ENCODE results near the gene MYEF2. TPM values are rescaled to one million over a fixed set of nuclear protein-coding genes. Genes with fewer than 3 reads are reported as not detected.

The MYEF2 gene
- total RNA-seq, 1 donor from 2014 or later, result 18.8 TPM

DNA sequence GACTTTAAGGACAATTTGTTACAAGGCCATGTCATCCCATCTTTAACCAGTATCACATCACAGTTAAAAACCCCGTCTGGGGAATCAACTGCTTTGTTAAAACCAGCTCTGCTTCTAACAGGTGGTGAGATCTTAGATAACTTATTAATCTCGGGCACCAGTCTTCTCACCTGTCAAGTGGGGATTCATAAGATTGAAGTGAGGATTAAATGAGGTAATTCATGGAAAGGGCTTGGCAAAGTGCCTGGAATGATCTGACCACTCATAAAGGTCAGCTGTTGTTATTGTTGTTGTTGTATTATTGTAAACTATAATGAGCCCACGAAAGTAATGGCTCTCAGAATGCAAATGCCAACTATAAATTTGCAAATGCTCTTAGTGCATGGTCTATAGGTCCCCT lies 87.4 kb downstream of the MYEF2 start:
- TF ChIP-seq, protein P1, sequence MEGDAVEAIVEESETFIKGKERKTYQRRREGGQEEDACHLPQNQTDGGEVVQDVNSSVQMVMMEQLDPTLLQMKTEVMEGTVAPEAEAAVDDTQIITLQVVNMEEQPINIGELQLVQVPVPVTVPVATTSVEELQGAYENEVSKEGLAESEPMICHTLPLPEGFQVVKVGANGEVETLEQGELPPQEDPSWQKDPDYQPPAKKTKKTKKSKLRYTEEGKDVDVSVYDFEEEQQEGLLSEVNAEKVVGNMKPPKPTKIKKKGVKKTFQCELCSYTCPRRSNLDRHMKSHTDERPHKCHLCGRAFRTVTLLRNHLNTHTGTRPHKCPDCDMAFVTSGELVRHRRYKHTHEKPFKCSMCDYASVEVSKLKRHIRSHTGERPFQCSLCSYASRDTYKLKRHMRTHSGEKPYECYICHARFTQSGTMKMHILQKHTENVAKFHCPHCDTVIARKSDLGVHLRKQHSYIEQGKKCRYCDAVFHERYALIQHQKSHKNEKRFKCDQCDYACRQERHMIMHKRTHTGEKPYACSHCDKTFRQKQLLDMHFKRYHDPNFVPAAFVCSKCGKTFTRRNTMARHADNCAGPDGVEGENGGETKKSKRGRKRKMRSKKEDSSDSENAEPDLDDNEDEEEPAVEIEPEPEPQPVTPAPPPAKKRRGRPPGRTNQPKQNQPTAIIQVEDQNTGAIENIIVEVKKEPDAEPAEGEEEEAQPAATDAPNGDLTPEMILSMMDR (IDR thresholded peaks at IDR 0.05), result no peak
- no peak for ATAC-seq
- intact Hi-C loops (cut with DNase I), result no loop called here

DNA sequence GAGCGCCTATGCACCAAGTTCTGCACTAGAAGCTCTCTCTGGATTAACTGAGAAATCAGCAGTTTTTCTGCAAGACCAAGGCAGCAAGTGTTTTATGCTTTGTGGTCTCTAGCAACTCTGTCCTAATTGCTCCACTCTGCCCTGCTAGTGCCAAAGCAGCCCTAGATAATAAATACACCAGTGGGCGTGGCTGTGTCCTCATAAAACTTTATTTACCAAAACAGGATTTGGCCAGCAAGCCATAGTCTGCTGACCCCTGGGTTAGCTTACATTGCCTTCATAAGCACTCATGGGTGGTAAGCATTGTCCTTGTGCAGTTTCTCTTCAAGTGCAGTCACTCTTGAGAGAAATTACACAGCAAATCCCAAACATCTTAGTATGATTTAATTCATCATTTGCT lies 88.0 kb downstream of the MYEF2 start:
- TF ChIP-seq, protein P1 (IDR thresholded peaks at IDR 0.05), result no peak
- no peak for DNase-seq
- Histone ChIP-seq H3K27me3 (ENCODE audit: low read depth) (peaks cover 8% of the 10 kb centered on the region), H3K9me3 (no peaks in the 10 kb centered on the region), H3K36me3 (no peaks in the 10 kb centered on the region), H3K4me3 (no peak overlapping the region), H3K27ac (no peak overlapping the region), H3K4me1 (no peaks in the 10 kb centered on the region)
- intact Hi-C loops (cut with DNase I), result no loop called here
- ATAC-seq, result no peak

More for the DNA sequence above, 87.4 kb downstream of the MYEF2 start:
- H3K27ac ChIP-seq, result no peak overlapping the region
- H3K9me3 ChIP-seq, result no peaks in the 10 kb centered on the region
- no peaks in the 10 kb centered on the region for H3K36me3 ChIP-seq
- peaks cover 8% of the 10 kb centered on the region for H3K27me3 ChIP-seq (ENCODE audit: low read depth)
- H3K4me1 ChIP-seq, result no peaks in the 10 kb centered on the region
- H3K4me3 ChIP-seq, result no peak overlapping the region
- no peak for DNase-seq

DNA sequence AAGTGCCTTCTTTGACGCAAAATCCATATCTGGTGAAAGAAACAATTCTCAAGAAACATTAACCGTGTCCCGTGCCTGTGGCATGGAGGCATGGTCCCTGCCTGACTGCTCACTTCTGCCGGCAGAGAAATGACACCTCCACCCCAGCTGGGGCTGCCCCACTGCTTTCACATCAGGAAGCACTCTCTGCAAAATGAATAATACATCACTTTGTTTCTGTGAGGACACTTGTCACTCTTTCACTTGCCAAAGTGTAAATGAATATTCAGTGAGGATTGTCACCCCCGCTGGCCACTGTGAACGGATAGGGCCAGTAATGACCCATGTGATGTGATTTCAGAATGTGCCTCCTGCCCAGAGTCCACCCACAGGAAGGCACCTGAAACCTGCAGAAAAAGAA lies 88.4 kb downstream of the MYEF2 start:
- Histone ChIP-seq H3K4me3 (no peak overlapping the region), H3K27me3 (ENCODE audit: low read depth) (peaks cover 8% of the 10 kb centered on the region), H3K4me1 (no peaks in the 10 kb centered on the region), H3K27ac (no peak overlapping the region), H3K9me3 (no peaks in the 10 kb centered on the region), H3K36me3 (no peaks in the 10 kb centered on the region)
- TF ChIP-seq, protein P1 (IDR thresholded peaks at IDR 0.05), result no peak
- ATAC-seq (no peak), DNase-seq (no peak)
- intact Hi-C loops (cut with DNase I), result no loop called here

DNA sequence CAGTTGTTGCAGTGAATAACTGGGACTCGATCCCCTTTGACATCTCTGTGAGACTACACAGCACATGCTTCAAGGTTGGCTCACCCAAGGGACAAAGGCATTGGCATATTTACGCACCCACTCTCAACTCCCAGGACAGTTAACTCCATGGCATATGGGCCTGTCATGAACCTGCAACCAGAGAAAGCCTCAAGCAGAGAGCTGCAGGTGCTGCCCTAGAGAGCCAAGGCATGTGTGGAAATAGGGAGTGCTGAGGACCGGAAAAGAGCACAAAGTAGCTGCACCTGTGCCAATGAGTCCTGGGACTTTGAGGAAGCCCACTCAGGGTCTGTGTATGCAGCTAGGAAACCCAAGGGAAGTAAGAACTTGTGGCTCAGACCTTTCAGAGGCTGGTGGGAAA lies 90.3 kb downstream of the MYEF2 start:
- intact Hi-C loops (cut with DNase I), result no loop called here
- no peak for ATAC-seq
- H3K27me3 ChIP-seq (ENCODE audit: low read depth), result peaks cover 8% of the 10 kb centered on the region
- DNase-seq, result no peak
- H3K27ac ChIP-seq, result no peak overlapping the region
- TF ChIP-seq, protein P1 (IDR thresholded peaks at IDR 0.05), result no peak
- H3K9me3 ChIP-seq, result no peaks in the 10 kb centered on the region
- no peaks in the 10 kb centered on the region for H3K4me1 ChIP-seq
- no peaks in the 10 kb centered on the region for H3K36me3 ChIP-seq
- no peak overlapping the region for H3K4me3 ChIP-seq

DNA sequence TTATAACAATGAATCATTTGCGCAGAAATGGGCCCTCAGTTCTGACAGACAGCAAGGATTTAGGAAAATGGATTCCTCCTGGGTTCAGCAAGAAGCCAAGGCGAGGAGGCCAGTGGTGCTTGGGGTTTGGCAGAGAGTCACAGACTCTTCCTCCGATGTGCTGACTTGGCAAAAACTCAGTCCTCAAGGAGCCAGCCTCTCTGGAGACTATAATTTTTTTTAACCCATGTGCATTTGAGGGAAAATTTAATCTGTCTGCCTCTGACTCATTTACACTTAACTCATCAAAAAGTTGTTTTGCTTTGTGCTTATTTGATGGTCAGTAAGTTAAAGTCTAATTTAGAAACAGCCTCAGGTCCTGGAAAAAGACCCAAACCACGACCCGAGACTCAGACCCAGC lies 91.5 kb downstream of the MYEF2 start:
- TF ChIP-seq, protein P1 (IDR thresholded peaks at IDR 0.05), result no peak
- no peaks in the 10 kb centered on the region for H3K9me3 ChIP-seq
- DNase-seq, result no peak
- no peaks in the 10 kb centered on the region for H3K4me1 ChIP-seq
- intact Hi-C loops (cut with DNase I), result no loop called here
- no peaks in the 10 kb centered on the region for H3K36me3 ChIP-seq
- ATAC-seq, result peak in 1 of 2 donors; percentile 38
- H3K27me3 ChIP-seq (ENCODE audit: low read depth), result peaks cover 8% of the 10 kb centered on the region
- H3K4me3 ChIP-seq, result no peak overlapping the region
- no peak overlapping the region for H3K27ac ChIP-seq

DNA sequence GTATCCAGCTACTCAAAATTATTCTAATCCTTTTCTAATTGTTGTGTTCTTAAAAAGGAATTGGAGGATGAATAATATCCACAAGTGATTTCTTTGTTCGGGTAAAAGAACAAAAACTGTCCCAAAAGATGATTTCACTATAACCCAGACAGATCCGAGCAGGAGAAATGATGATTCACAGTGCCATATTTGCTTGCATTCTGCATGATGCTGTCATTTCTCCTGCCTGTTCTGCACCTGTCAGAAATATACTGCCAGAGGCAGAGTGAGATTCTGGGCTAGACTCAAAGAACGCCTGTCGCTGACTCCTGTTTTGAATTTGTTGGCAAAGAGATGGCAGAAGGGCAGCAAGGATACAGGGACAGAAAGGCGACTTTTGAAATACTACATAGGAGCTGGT lies 92.0 kb downstream of the MYEF2 start:
- Histone ChIP-seq H3K27me3 (ENCODE audit: low read depth) (peaks cover 8% of the 10 kb centered on the region), H3K9me3 (no peaks in the 10 kb centered on the region), H3K4me1 (no peaks in the 10 kb centered on the region), H3K36me3 (no peaks in the 10 kb centered on the region), H3K27ac (no peak overlapping the region), H3K4me3 (no peak overlapping the region)
- ATAC-seq, result no peak
- TF ChIP-seq, protein P1 (IDR thresholded peaks at IDR 0.05), result no peak
- intact Hi-C loops (cut with DNase I), result no loop called here
- no peak for DNase-seq

All from lower lobe of right lung (tissue), 2 donors.